ENCODE data around the gene PHF23. TPM values are rescaled to one million over a fixed set of nuclear protein-coding genes. Genes with fewer than 3 reads are reported as not detected.
A peak's percentile ranks its signal among the peaks of the same experiment; 100 is the strongest.

Gene PHF23
- total and polyA plus RNA-seq, 10 donors = 27.4 to 50.4 (median 37.7) TPM

GRCh38 chr17:7283471-7284216, 44.4 kb upstream of the PHF23 start:
- no peak for TF ChIP-seq CTCF (IDR thresholded peaks at IDR 0.05 in 8 of 11, conservative IDR thresholded peaks at IDR 0.05 in 3 of 11)
- TF ChIP-seq POLR2A (IDR thresholded peaks at IDR 0.05) = no peak
- TF ChIP-seq POLR2AphosphoS5 (IDR thresholded peaks at IDR 0.05) = no peak
- Histone ChIP-seq H3K4me1 (peaks cover 17 to 34% (median 30%) of the 10 kb centered on the region in 6 donors), H3K36me3 (no peaks in the 10 kb centered on the region), H3K27ac (no peak overlapping the region), H3K27me3 (replicated peaks in 1 of 7) (peaks cover 0 to 81% (median 20%) of the 10 kb centered on the region in 7 donors), H3K4me3 (no peak overlapping the region), H3K9me3 (no peaks in the 10 kb centered on the region)
- intact Hi-C loops (cut with DNase I; ENCODE audit: low total_unique reads) = no loop called here
- WGBS, 5 donors = 77 to 82% (median 79%) methylated on average over 14 to 18 of the region's 18 CpGs
- no peak for DNase-seq

- TF ChIP-seq POLR2AphosphoS5 (IDR thresholded peaks at IDR 0.05) (no peak), CTCF (IDR thresholded peaks at IDR 0.05 in 8 of 11, conservative IDR thresholded peaks at IDR 0.05 in 3 of 11) (no peak)
- Histone ChIP-seq H3K4me1 (peaks cover 17 to 34% (median 30%) of the 10 kb centered on the region in 6 donors), H3K4me3 (peak overlapping the region in 2 of 8 donors; percentile 45 to 50), H3K27me3 (replicated peaks in 1 of 7) (peaks cover 0 to 77% (median 20%) of the 10 kb centered on the region in 7 donors), H3K27ac (peak overlapping the region in 1 of 8 donors; percentile 60), H3K36me3 (no peaks in the 10 kb centered on the region), H3K9me3 (no peaks in the 10 kb centered on the region)
- intact Hi-C loops (cut with DNase I; ENCODE audit: low total_unique reads) = no loop called here
- no peak for DNase-seq
- 52 to 57% (median 53%) methylated on average over 6 of the region's 6 CpGs for WGBS, 5 donors
Measured at GRCh38 chr17:7282752-7283321, 43.6 kb upstream of the PHF23 start.

- H3K9me3 ChIP-seq = no peaks in the 10 kb centered on the region
- peak overlapping the region; percentile 30 to 67 (median 43) for H3K4me3 ChIP-seq
- peaks cover 17 to 34% (median 30%) of the 10 kb centered on the region in 6 donors for H3K4me1 ChIP-seq
- H3K36me3 ChIP-seq = no peaks in the 10 kb centered on the region
- peak; percentile 79 for DNase-seq
- peaks cover 0 to 70% (median 20%) of the 10 kb centered on the region in 7 donors for H3K27me3 ChIP-seq (replicated peaks in 1 of 7)
- WGBS, 5 donors = 1 to 7% (median 3%) methylated on average over 5 to 43 of the region's 43 CpGs
- H3K27ac ChIP-seq = peak overlapping the region in 2 of 8 donors; percentile 15 to 60
- TF ChIP-seq CTCF (IDR thresholded peaks at IDR 0.05 in 8 of 11, conservative IDR thresholded peaks at IDR 0.05 in 3 of 11) = no peak
- peak in 2 of 3 donors; percentile 28 to 53 for TF ChIP-seq POLR2AphosphoS5 (IDR thresholded peaks at IDR 0.05)
- intact Hi-C loops (cut with DNase I; ENCODE audit: low total_unique reads) = loop anchor here (2.0 kb wide), 1 partner anchor 15 kb away; no protein-coding TSS in a partner anchor
Measured at GRCh38 chr17:7281953-7282751, 42.9 kb upstream of the PHF23 start.
